Measurements from ENCODE around the gene ECI1. TPM values are rescaled to one million over a fixed set of nuclear protein-coding genes. Genes with fewer than 3 reads are reported as not detected.
A peak's percentile ranks its signal among the peaks of the same experiment; 100 is the strongest.

Gene ECI1
- total RNA-seq, 2 donors from 2014 or later, result 58.9 to 102 TPM

DNA sequence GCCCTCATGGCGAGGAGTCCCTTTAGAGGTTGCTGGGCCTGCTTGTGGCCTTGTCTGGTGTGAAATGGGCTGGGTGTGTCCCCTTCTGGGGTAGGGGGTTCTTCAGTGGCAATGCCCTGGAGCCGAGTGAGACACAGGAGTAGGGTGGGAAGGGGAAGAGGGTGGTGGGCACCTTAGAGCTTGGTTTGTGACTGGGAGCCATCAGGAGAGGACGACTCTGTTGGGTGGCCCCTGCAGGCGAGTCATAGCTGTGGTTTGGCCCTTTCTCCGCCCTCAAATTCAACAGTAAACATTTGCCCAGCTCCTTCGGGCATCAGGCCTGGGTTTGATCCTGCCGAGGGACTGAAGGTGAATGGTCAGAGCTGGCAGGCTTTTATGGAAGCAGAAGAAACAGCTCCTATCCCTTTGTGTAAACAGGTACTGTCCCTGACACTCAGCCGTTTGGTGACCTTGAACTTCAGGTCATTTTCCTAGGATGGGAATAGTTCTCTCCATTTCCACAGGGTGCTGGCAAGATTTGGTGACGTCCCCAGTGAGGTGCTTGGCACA, 25.1 kb downstream of the ECI1 start:
- H3K27ac ChIP-seq, result peak overlapping the region in 1 of 4 donors; percentile 23
- H3K4me3 ChIP-seq, result no peak overlapping the region
- no peaks in the 10 kb centered on the region for H3K27me3 ChIP-seq
- no peaks in the 10 kb centered on the region for H3K9me3 ChIP-seq
- 32 to 39% methylated on average over 9 of the region's 9 CpGs for WGBS, 2 donors
- DNase-seq, result peak in 1 of 4 donors; percentile 18
- TF ChIP-seq, protein P1, sequence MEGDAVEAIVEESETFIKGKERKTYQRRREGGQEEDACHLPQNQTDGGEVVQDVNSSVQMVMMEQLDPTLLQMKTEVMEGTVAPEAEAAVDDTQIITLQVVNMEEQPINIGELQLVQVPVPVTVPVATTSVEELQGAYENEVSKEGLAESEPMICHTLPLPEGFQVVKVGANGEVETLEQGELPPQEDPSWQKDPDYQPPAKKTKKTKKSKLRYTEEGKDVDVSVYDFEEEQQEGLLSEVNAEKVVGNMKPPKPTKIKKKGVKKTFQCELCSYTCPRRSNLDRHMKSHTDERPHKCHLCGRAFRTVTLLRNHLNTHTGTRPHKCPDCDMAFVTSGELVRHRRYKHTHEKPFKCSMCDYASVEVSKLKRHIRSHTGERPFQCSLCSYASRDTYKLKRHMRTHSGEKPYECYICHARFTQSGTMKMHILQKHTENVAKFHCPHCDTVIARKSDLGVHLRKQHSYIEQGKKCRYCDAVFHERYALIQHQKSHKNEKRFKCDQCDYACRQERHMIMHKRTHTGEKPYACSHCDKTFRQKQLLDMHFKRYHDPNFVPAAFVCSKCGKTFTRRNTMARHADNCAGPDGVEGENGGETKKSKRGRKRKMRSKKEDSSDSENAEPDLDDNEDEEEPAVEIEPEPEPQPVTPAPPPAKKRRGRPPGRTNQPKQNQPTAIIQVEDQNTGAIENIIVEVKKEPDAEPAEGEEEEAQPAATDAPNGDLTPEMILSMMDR (IDR thresholded peaks at IDR 0.05), result no peak
- intact Hi-C loops (cut with DNase I), result no loop called here
- H3K36me3 ChIP-seq (replicated peaks in 1 of 2; ENCODE audit: insufficient read depth in 1 of 2, low read depth in 2 of 2), result peaks cover 9% of the 10 kb centered on the region in 2 donors
- H3K4me1 ChIP-seq, result peaks cover 32% of the 10 kb centered on the region
- ATAC-seq, result no peak

DNA sequence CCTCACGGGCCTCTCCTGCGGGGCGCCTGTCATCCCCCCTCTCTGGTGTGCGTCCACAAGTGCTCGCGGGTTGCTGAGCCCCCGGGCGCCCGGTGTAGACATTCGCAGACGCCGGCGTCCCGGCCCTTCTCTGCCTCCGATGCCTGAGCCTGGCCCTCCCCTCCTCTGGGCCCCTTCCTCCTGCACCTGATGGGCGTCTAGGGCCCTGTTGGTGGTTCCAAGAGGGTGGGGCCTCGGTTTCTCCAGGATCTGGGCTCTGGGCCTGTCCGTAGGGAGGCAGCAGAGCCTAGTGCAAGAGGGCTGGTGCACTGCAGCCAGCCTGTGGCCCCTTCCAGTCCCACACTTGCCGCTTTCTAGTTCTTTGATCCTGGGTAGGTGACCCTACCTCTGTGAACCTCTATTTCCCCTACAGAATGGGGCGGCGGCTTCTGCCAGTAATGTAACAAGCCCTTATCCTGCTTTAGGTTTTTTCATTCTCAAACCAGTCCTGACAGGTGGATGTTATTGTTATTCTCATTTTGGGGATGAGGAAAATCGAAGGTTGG, 27.4 kb downstream of the ECI1 start:
- ATAC-seq, result peak; percentile 34
- peaks cover 2 to 3% of the 10 kb centered on the region in 2 donors for H3K36me3 ChIP-seq (replicated peaks in 1 of 2; ENCODE audit: insufficient read depth in 1 of 2, low read depth in 2 of 2)
- WGBS, 2 donors, result 3 to 6% methylated on average over 10 to 22 of the region's 22 CpGs
- DNase-seq, result peak; percentile 52 to 64 (median 61)
- intact Hi-C loops (cut with DNase I), result no loop called here
- no peaks in the 10 kb centered on the region for H3K27me3 ChIP-seq
- H3K4me1 ChIP-seq, result peaks cover 32% of the 10 kb centered on the region
- H3K4me3 ChIP-seq, result peak overlapping the region; percentile 45 to 75
- peak overlapping the region; percentile 33 to 81 (median 73) for H3K27ac ChIP-seq
- TF ChIP-seq POLR2A (IDR thresholded peaks at IDR 0.05), result no peak
- TF ChIP-seq, protein P1 (IDR thresholded peaks at IDR 0.05), result peak in 4 of 7 experiments; percentile 11 to 32 (median 28)
- H3K9me3 ChIP-seq, result no peaks in the 10 kb centered on the region

DNA sequence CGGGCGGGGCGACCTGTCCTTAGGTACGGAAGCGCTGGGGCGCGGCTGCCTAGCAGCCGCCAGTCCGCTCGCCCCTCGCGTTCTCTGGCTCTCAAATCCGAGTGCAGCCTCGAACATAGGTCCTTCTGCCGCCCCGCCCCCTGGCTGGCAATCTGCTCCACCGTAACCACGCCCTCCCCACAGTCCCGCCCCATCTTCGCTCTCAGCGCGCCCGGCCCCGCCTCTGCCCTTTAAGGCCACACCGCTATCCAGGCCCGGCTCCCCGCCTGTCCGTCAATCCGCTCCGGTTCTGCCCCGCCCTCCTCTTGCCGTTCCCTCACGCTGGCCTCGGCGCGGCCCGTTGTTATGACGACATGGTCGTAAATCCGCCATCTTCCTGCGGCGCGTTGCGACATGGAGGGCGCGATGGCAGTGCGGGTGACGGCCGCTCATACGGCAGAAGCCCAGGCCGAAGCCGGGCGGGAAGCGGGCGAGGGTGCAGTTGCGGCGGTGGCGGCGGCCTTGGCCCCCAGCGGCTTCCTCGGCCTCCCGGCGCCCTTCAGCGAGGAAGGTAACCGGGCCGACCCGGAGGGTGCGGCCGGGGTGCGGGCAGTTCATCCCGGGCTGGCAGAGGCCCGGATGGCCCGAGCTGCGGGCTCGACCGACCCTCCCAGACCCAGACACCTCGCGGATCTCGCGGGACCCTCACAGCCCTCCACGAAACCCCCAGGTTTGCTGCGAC, 28.0 kb downstream of the ECI1 start, which contains the start of gene E4F1:
TSS of gene E4F1 (plus strand) at position 371 of the 721 bp plus-strand sequence. CDS start at position 394, 23 bp downstream.
- peak within 1 kb of the TSS; percentile 45 to 75 for H3K4me3 ChIP-seq
- peak; percentile 99 for ATAC-seq
- peaks cover 32% of the 10 kb centered on the region for H3K4me1 ChIP-seq
- DNase-seq, result peak; percentile 100
- intact Hi-C loops (cut with DNase I), result no loop called here
- peak within 1 kb of the TSS; percentile 33 to 81 (median 73) for H3K27ac ChIP-seq
- no peaks in the 10 kb centered on the region for H3K9me3 ChIP-seq
- no peaks in the 10 kb centered on the region for H3K27me3 ChIP-seq
- peak; percentile 90 to 92 (median 92) for TF ChIP-seq POLR2A (IDR thresholded peaks at IDR 0.05)
- TF ChIP-seq, protein P1 (IDR thresholded peaks at IDR 0.05), result peak in 3 of 7 experiments; percentile 10 to 33 (median 31)
- H3K36me3 ChIP-seq (replicated peaks in 1 of 2; ENCODE audit: insufficient read depth in 1 of 2, low read depth in 2 of 2), result no peaks in the 10 kb centered on the region
- WGBS, 2 donors, result 0% methylated on average over 6 to 73 of the region's 82 CpGs

DNA sequence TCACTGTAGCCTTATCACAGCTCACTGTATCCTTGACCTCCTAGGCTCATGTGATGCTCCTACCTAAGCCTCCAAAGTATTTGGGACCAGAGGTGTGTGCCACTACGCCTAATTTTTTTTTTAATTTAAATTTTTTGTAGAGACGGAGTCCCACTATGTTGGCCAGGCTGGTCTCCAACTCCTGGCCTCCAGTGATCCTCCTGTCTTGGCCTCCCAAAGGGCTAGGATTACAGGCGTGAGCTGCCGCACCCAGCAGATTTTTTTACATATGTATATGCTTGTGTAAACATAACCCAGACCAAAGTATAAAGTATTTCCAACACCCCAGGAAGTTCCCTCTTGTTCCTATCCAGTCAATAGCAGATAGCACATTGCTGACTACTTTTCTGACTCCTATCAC, 35.1 kb downstream of the ECI1 start:
- no peak for DNase-seq

More for the DNA sequence above, 35.1 kb downstream of the ECI1 start:
- peaks cover 26% of the 10 kb centered on the region for H3K4me1 ChIP-seq
- TF ChIP-seq POLR2A (IDR thresholded peaks at IDR 0.05), result no peak
- TF ChIP-seq, protein P1 (IDR thresholded peaks at IDR 0.05), result no peak
- H3K27me3 ChIP-seq, result no peaks in the 10 kb centered on the region
- H3K27ac ChIP-seq, result no peak overlapping the region
- WGBS, 2 donors, result 89 to 95% methylated on average over 4 of the region's 4 CpGs
- no peaks in the 10 kb centered on the region for H3K9me3 ChIP-seq
- no peak for ATAC-seq
- intact Hi-C loops (cut with DNase I), result no loop called here
- H3K36me3 ChIP-seq (replicated peaks in 1 of 2; ENCODE audit: insufficient read depth in 1 of 2, low read depth in 2 of 2), result no peaks in the 10 kb centered on the region
- no peak overlapping the region for H3K4me3 ChIP-seq

All from body of pancreas (tissue), 4 donors.